ENCODE data around the gene ZNF148.

DNA sequence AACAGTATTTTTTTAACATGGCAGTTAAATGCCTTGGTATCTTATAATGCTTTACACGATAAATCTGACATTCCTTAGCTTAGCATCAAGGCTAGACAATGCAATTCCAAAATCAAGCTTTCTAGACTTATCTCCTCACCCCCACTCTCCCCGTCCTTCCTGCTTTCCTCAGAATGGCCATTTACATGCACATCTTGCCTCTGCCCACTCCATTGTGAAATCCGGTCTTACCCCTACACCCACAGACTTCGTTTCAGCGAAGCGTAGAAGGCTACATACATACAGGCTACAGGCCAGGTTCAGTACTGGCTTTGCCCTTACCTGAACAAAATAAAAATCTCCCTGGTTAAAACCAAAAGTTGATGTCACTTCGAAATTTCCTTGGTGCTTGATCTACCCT, 104.0 kb downstream of the ZNF148 start:
- TF ChIP-seq POLR2A (IDR thresholded peaks at IDR 0.05) (no peak), EP300 (IDR thresholded peaks at IDR 0.05) (no peak), POLR2AphosphoS5 (IDR thresholded peaks at IDR 0.05) (no peak)
- TF ChIP-seq, protein P1, sequence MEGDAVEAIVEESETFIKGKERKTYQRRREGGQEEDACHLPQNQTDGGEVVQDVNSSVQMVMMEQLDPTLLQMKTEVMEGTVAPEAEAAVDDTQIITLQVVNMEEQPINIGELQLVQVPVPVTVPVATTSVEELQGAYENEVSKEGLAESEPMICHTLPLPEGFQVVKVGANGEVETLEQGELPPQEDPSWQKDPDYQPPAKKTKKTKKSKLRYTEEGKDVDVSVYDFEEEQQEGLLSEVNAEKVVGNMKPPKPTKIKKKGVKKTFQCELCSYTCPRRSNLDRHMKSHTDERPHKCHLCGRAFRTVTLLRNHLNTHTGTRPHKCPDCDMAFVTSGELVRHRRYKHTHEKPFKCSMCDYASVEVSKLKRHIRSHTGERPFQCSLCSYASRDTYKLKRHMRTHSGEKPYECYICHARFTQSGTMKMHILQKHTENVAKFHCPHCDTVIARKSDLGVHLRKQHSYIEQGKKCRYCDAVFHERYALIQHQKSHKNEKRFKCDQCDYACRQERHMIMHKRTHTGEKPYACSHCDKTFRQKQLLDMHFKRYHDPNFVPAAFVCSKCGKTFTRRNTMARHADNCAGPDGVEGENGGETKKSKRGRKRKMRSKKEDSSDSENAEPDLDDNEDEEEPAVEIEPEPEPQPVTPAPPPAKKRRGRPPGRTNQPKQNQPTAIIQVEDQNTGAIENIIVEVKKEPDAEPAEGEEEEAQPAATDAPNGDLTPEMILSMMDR (IDR thresholded peaks at IDR 0.05) = no peak

Measured in stomach (tissue), 4 donors.